HUES6 (cell line): Measurements from ENCODE around the gene SAMMSON.

Source experiments
- H3K27ac ChIP-seq: 2 replicates; pipeline ENCODE4 v1.7.0; 2013; ENCODE audit warnings: low read depth, mild to moderate bottlenecking, low read length, inconsistent platforms
- H3K27me3 ChIP-seq: 2 replicates; pipeline ENCODE4 v1.6.1; 2013; ENCODE audit warnings: low read length; ENCODE audit not compliant: control insufficient read depth, insufficient read depth
- H3K36me3 ChIP-seq: 2 replicates; pipeline ENCODE4 v1.6.1; 2013; ENCODE audit warnings: low read length; ENCODE audit not compliant: control insufficient read depth, insufficient read depth
- H3K4me1 ChIP-seq: 2 replicates; pipeline ENCODE4 v1.6.1; 2013; ENCODE audit warnings: low read length; ENCODE audit not compliant: control insufficient read depth, insufficient read depth
- H3K4me3 ChIP-seq: 2 replicates; pipeline ENCODE4 v1.5.1; 2013; ENCODE audit warnings: low read depth, low read length
- H3K9ac ChIP-seq: one replicate; pipeline ENCODE4 v1.6.1; 2013; ENCODE audit warnings: mild to moderate bottlenecking, low read length
- H3K9me3 ChIP-seq: 2 replicates; pipeline ENCODE4 v1.6.1; 2013; ENCODE audit warnings: low read depth, low read length; ENCODE audit not compliant: control insufficient read depth, insufficient read depth

Gene SAMMSON

DNA sequence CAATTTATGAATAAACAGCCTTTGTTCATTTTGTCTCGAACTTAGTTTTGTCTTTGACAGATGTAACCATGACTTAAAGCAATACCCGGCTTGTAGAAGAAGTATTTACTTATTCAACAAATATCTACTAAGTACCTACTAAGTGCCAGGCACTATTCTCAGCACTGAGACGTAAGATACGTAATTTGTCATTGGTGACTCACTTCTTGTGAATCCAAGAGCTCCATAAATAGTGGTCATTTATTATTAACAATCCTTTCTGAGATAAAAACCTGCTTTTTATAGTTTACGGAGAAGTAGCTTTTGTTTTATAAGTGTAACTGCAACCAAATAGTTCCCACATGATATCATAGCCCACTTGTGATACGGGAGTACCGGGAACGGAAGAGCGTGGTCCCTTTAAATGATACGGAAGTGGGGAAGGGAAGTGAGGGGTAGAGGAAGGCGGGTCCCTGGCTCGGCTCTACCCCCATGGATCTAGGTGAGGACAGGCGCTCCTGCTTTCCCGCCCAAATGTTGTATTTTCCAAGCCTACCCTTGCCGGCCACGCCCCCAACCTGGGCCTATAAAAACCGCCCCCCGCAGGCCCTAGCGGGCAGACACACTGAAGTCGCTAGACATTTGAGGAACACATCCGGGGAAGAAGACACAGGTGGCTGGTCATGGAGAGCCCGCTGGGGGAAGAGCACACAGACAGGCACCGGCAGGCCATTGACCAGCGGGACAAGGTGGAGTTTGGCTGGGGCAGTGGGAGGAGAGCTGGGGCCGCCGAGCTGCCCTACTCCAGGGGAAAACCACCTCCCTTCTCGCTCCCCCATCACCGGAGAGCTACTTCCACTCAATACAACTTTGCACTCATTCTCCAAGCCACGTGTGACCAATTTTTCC is at the start of gene SAMMSON:
SAMMSON (plus strand) TSS at position 594 of the 888 bp plus-strand sequence.
- Histone ChIP-seq H3K4me3 (peak within 1 kb of the TSS; percentile 6; the same call in 1 of the 2 replicates), H3K9ac (no peak within 1 kb of the TSS), H3K4me1 (peaks cover 13% of the 10 kb centered on the region; the same call in 1 of the 2 replicates), H3K27ac (no peak within 1 kb of the TSS), H3K27me3 (no peaks in the 10 kb centered on the region), H3K36me3 (no peaks in the 10 kb centered on the region), H3K9me3 (no peaks in the 10 kb centered on the region)

DNA sequence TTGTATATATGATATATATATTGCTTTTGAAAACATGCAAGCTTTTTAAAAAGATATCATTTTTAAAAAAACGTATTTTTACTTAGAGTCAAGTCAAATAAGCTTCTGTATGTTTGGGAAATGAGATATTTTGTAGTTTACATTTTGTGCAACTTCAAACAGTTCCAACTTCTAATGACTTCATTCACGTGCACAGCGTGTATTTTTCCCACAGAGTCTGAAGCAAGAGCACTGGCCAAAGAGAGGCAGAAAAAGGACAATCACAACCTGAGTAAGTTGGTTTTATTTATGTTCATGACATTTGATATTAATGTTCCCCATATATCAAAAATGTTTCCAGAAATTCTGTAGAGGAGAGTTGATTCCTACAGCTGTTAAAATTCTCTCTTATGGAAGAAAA is 47.9 kb upstream of the SAMMSON start:
- no peak overlapping the region for H3K27ac ChIP-seq

DNA sequence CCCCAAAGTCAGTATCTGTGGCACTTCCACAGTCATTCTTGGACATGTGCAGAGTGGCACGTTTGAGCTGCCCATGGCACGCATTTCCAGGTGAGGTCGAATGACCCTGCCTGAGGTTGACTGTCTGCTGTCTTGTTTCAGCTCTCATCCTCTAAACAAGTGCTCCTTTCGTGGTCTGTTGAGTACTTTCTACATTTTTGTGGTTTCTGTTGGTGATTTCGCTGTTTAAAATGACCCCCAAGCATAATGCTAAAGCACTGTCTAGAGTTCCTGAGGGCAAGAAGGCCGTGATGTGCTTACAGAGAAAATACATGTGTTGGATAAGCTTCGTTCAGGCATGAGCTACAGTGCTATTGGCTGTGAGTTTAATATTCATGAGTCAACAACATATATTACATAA is 40.0 kb upstream of the SAMMSON start:
- H3K27ac ChIP-seq, result no peak overlapping the region
- no peaks in the 10 kb centered on the region for H3K9me3 ChIP-seq
- H3K4me3 ChIP-seq, result no peak overlapping the region
- H3K9ac ChIP-seq, result no peak overlapping the region
- H3K4me1 ChIP-seq, result no peaks in the 10 kb centered on the region
- no peaks in the 10 kb centered on the region for H3K27me3 ChIP-seq
- no peaks in the 10 kb centered on the region for H3K36me3 ChIP-seq

More for the DNA sequence above, 47.9 kb upstream of the SAMMSON start:
- Histone ChIP-seq H3K27me3 (no peaks in the 10 kb centered on the region), H3K4me3 (no peak overlapping the region), H3K4me1 (no peaks in the 10 kb centered on the region), H3K9me3 (no peaks in the 10 kb centered on the region), H3K36me3 (no peaks in the 10 kb centered on the region), H3K9ac (no peak overlapping the region)

DNA sequence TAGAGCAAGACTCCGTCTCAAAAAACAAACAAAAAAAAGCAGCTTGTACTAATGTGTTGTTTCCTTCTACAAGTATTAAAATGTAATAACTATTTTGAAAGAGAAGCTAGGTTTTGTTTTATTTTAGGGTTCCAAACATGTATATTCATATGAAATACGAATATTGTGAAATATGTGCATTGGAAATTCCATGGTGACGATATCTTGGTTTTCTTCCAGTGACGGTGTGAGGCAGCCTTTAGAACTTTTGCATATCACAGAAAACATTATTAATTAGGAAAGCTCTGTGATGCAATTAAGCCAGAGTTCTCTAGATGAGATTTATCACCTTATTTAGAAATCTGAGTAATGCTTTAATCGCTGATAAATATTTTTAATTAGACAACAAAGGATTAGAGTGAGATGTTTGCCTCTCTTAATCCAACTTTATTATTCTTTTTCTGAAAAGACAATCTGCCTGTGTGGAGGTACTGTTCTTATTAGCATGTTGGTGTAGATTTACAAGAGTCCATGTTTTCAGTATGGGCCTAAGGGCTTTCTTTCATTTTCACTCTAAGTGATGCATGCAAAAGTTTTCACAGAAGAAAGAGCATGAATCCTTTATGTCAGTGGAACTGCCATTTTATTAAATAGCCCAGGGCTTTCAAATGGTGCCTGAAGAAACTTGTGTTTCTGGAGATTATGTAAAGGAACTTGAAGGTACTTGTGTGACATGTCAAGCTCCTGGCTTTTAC is 37.7 kb upstream of the SAMMSON start:
- no peaks in the 10 kb centered on the region for H3K4me1 ChIP-seq
- H3K27ac ChIP-seq, result no peak overlapping the region
- no peak overlapping the region for H3K4me3 ChIP-seq
- no peaks in the 10 kb centered on the region for H3K36me3 ChIP-seq
- H3K9me3 ChIP-seq, result no peaks in the 10 kb centered on the region
- H3K27me3 ChIP-seq, result no peaks in the 10 kb centered on the region
- H3K9ac ChIP-seq, result no peak overlapping the region

DNA sequence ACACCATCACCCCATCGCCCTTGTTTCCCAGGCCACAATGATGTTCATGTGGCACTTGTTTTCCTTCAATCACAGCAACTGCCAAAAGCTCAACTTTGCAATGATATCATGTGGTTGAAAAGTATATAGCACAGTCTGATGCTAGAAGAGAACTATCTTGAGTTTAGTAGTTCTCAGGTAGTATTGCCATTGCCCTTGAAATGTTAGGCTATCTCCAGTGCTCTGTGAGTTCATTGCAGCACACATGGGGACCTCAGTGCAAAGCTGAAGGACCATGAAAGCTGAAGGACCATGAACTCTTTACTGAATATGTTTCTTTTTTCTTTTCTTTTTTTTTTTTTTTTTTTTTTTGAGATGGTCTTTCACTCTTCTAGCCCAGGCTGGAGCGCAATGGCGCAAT is 35.9 kb upstream of the SAMMSON start:
- no peaks in the 10 kb centered on the region for H3K36me3 ChIP-seq
- H3K9ac ChIP-seq, result no peak overlapping the region
- H3K9me3 ChIP-seq, result no peaks in the 10 kb centered on the region

DNA sequence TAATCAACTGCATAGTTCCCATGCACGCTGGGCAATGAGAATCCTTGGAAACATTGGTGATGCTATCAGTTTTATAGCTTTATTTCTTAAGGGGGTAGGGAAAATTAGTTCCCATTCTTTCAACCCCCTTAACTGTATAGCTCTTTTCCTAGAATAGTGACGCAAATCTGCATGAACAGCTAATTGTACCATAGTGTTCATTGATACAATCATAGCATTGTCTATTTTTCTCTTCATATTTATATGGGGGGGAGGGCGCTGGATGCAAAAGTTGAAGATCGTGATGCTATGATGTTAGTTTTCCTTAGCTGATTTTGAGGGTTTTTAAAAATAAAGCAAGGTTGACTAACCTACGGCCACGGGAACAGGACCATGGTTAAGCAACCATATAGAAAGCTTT is 32.4 kb upstream of the SAMMSON start:
- Histone ChIP-seq H3K9ac (no peak overlapping the region), H3K36me3 (no peaks in the 10 kb centered on the region), H3K4me3 (no peak overlapping the region), H3K9me3 (no peaks in the 10 kb centered on the region), H3K27ac (no peak overlapping the region), H3K27me3 (no peaks in the 10 kb centered on the region), H3K4me1 (no peaks in the 10 kb centered on the region)

More for the DNA sequence above, 35.9 kb upstream of the SAMMSON start:
- H3K4me3 ChIP-seq, result no peak overlapping the region
- no peak overlapping the region for H3K27ac ChIP-seq
- H3K27me3 ChIP-seq, result no peaks in the 10 kb centered on the region
- H3K4me1 ChIP-seq, result no peaks in the 10 kb centered on the region

DNA sequence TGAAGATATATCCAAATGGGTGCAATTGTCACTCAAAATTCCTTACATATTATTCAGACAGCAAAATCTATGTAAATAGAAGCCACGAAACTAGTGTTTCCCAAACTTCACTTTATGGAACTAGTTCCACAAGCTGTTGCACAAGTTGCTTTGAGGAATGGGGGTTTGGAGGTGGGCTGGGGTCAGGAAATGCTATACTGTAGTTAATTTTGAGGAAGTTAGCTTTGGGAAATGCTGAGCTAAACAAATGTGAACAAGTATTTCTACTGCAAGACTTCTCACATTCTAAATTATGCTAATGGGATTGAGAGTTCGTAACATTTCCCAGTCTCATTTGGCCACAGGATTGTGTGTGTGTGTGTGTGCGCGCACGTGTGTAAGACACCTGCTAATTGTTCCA is 28.7 kb upstream of the SAMMSON start:
- H3K27ac ChIP-seq, result no peak overlapping the region
- H3K9me3 ChIP-seq, result no peaks in the 10 kb centered on the region
- no peak overlapping the region for H3K4me3 ChIP-seq
- no peaks in the 10 kb centered on the region for H3K36me3 ChIP-seq
- no peaks in the 10 kb centered on the region for H3K27me3 ChIP-seq
- H3K4me1 ChIP-seq, result no peaks in the 10 kb centered on the region
- no peak overlapping the region for H3K9ac ChIP-seq

DNA sequence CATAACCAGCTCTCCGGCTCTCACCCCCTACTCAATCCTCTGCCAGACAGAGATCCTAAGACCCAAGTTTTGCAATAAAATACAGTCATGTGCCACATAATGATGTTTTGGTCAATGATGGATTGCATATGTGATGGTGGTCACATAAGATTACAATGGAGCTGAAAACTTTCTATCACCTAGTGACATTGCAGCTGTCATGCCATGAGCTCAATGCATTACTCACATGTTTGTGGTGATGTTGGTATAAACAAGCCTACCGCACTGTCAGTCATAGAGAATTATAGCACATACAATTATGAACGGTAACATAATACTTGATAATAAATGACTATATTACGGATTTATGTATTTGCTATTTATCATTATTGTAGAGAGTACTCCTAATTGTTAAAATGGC is 26.9 kb upstream of the SAMMSON start:
- H3K9ac ChIP-seq, result no peak overlapping the region
- no peak overlapping the region for H3K27ac ChIP-seq
- H3K9me3 ChIP-seq, result no peaks in the 10 kb centered on the region; the same call in 1 of the 2 replicates
- H3K4me3 ChIP-seq, result no peak overlapping the region
- H3K4me1 ChIP-seq, result no peaks in the 10 kb centered on the region
- no peaks in the 10 kb centered on the region for H3K36me3 ChIP-seq
- H3K27me3 ChIP-seq, result no peaks in the 10 kb centered on the region

DNA sequence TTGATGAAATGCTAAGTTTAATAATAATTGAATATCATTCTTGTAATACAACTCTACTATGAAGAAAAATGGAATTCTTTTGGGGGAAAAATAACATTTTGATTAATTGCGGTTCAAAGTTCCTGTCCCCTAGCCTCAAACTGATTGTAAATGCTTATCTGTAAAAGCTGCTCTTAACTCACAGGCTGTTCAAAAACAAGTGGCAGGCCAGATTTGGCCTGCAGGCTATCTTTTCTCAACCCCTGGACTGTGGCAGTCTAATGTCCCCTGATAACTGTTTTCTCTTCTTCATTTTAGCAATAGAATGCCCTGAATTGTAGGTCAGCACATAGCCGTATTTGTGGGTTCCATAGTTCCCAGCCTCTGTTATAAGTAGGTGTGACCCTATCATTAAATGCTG is 23.5 kb upstream of the SAMMSON start:
- H3K36me3 ChIP-seq, result no peaks in the 10 kb centered on the region

DNA sequence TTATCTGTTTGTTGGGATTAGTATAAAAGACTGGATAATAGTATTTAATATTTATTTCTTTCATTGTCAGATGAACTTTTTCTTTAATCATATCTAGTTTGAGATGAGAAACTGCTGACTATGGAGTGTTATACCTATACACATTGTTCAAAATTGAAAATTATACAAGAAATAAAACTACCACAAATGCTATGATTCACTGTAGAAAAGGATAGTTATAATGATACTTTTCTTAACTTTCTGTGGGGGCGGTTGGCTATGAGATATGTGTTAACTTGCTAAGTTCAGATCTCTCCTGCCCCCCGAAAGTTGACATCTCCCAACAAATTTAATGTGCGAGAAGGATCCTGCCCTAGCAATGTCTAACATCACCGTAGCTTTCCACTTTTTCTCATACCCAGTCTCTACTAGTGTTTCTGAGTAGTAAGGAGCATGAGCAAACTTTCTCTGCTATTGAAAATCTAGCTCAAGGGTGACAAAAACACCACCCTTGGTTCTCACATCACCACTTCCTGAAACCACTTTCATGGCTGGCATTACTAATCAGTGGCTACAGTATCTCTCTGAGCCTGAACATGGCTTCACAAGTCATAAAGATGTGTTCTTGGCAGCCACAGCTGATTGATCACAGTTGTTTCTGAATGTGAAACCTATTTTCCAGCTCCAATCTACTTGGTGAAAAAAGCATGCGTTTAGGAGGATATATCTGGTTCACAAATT is 15.8 kb upstream of the SAMMSON start:
- Histone ChIP-seq H3K9ac (no peak overlapping the region), H3K27me3 (peaks cover 15% of the 10 kb centered on the region; the same call in 1 of the 2 replicates), H3K36me3 (no peaks in the 10 kb centered on the region), H3K4me3 (no peak overlapping the region), H3K4me1 (peaks cover 10% of the 10 kb centered on the region), H3K27ac (no peak overlapping the region), H3K9me3 (peaks cover 6% of the 10 kb centered on the region)

More for the DNA sequence above, 23.5 kb upstream of the SAMMSON start:
- no peak overlapping the region for H3K27ac ChIP-seq
- no peak overlapping the region for H3K9ac ChIP-seq
- H3K4me3 ChIP-seq, result no peak overlapping the region
- no peaks in the 10 kb centered on the region for H3K27me3 ChIP-seq
- H3K4me1 ChIP-seq, result no peaks in the 10 kb centered on the region
- H3K9me3 ChIP-seq, result peaks cover 11% of the 10 kb centered on the region
